GM04503 (cell line): ENCODE measurements around the gene KRT6A.

Experiments used
- DNase-seq: peaks from one replicate; pipeline ENCODE4 v3.0.0-alpha.2; 2012; ENCODE audit warnings: low read depth

Gene KRT6A

GRCh38 chr12:52524241-52524897 lies 31.3 kb upstream of the KRT6A start:
- DNase-seq = no peak

- no peak for DNase-seq
These were observed 30.8 kb upstream of the KRT6A start for GRCh38 chr12:52523824-52524223.

GRCh38 chr12:52522346-52523011 lies 29.4 kb upstream of the KRT6A start:
- DNase-seq = peak; percentile 32

- DNase-seq = peak; percentile 38
These were observed 28.7 kb upstream of the KRT6A start for GRCh38 chr12:52521568-52522266.

GRCh38 chr12:52521175-52521567 lies 28.1 kb upstream of the KRT6A start:
- DNase-seq = no peak

GRCh38 chr12:52519826-52520662 lies 27.0 kb upstream of the KRT6A start, which contains the start of gene KRT5:
KRT5 (minus strand) TSS chr12:52520394; CDS start chr12:52520296, 98 bp downstream.
- DNase-seq = no peak

- no peak for DNase-seq
These were observed 26.3 kb upstream of the KRT6A start for GRCh38 chr12:52519387-52519703.

- no peak for DNase-seq
These were observed 25.7 kb upstream of the KRT6A start for GRCh38 chr12:52518574-52519386.

- DNase-seq = no peak
These were observed 24.8 kb upstream of the KRT6A start for GRCh38 chr12:52517888-52518287.

- DNase-seq = no peak
These were observed 24.2 kb upstream of the KRT6A start for GRCh38 chr12:52517005-52517835.

- DNase-seq = no peak
These were observed 23.1 kb upstream of the KRT6A start for GRCh38 chr12:52515927-52516831.

- DNase-seq = no peak
These were observed 22.2 kb upstream of the KRT6A start for GRCh38 chr12:52515319-52515646.

GRCh38 chr12:52514471-52515318 lies 21.6 kb upstream of the KRT6A start:
- DNase-seq = no peak

- DNase-seq = no peak
These were observed 20.7 kb upstream of the KRT6A start for GRCh38 chr12:52513736-52514135.

GRCh38 chr12:52508211-52508610 lies 15.2 kb upstream of the KRT6A start:
- no peak for DNase-seq

- no peak for DNase-seq
These were observed 14.0 kb upstream of the KRT6A start for GRCh38 chr12:52506858-52507715.

- no peak for DNase-seq
These were observed 9.8 kb upstream of the KRT6A start for GRCh38 chr12:52502877-52503276.

- DNase-seq = no peak
These were observed 8.4 kb upstream of the KRT6A start for GRCh38 chr12:52501490-52501889.
